GM19324 (cell line): ENCODE measurements around the gene GADL1.

Experiments used
- ATAC-seq: cut with Tn5 transposase; IDR thresholded peaks from one replicate; pipeline ENCODE4 v1.9.1; 2021; ENCODE audit warnings: mild to moderate bottlenecking, moderate library complexity; ENCODE audit not compliant: unreplicated experiment, low FRiP score

Gene GADL1

GRCh38 chr3:30894521-30895251 is at the start of gene GADL1:
TSS of gene GADL1 (minus strand) at chr3:30894661. CDS start at chr3:30894614, 47 bp downstream.
- no peak for ATAC-seq

GRCh38 chr3:30944124-30944523 is 49.7 kb upstream of the GADL1 start:
- ATAC-seq = no peak

DNA sequence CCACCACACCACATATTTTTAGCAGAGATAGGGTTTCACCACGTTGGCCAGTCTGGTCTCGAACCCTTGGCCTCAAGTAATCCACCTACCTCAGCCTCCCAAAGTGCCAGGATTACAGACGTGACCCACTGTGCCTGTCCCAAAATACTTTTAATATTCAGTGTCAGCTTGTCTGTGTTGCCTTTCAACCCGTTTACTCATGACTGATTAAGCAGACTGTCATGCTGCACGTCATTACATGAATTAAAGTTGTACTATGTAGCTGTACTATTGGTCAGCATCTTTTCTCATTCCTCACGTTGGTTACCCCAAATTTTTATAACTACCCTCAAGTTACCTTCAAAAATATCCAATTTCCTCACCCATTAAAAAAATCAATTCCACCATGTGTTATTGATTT is 48.7 kb upstream of the GADL1 start:
- ATAC-seq = no peak

DNA sequence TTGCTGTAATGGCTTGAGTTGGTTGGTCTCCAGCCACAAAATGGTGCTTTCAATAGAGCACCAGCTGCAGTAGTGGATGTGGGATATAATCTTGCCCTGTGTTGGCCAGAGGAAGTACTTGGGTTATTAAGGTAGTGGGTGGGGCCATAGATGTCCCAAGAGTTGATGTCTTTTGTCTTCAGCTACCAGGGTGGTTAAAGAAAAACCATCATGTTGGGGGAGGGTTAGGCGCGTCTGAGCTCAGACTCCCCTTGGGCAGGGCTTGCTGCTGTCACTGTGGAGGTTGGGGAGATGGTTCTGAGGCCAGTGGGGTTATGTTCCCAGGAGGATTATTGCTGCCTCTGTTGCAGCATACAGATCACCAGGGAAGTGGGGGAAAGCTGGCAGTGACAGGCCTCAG is 46.9 kb upstream of the GADL1 start:
- ATAC-seq = no peak

GRCh38 chr3:30940740-30941139 is 46.3 kb upstream of the GADL1 start:
- ATAC-seq = no peak

DNA sequence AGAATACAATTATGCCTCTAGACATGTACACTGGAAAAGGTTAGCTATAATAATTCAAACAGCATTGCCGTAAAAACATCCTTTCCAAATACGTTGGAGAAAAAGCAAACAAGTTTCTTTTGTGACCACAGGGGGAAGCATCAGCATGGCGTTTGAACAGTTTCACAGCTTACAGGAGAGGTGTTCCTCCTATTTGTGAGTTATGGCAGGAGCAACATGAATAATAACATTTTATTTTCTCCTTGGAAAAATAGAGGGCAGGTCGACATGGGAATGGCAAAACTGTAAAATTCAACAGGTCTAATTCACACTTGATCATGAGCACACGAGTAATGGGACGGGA is 39.7 kb upstream of the GADL1 start:
- no peak for ATAC-seq

- ATAC-seq = no peak
These were observed 39.2 kb upstream of the GADL1 start for GRCh38 chr3:30933478-30934207.

- ATAC-seq = no peak
These were observed 38.1 kb upstream of the GADL1 start for GRCh38 chr3:30932513-30933098.

DNA sequence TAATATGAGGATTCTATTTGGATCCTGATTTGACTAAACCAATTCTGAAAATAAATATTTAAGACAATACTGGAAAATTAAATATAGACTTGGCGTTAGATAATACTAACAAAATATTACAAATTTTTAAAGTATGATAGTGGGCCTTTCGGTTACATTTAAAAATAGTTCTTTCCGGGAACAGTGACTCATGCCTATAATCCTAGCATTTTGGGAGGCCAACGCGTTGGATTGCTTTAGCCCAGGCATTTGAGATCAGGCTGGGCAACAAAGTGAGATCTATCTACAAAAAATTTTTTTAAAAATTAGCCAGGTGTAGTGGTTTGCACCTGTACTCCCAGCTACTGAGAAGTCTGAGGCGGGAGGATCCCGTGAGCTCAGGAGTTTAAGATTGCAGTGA is 30.3 kb upstream of the GADL1 start:
- ATAC-seq = no peak

- ATAC-seq = no peak
These were observed 25.1 kb upstream of the GADL1 start for GRCh38 chr3:30919564-30919963.

DNA sequence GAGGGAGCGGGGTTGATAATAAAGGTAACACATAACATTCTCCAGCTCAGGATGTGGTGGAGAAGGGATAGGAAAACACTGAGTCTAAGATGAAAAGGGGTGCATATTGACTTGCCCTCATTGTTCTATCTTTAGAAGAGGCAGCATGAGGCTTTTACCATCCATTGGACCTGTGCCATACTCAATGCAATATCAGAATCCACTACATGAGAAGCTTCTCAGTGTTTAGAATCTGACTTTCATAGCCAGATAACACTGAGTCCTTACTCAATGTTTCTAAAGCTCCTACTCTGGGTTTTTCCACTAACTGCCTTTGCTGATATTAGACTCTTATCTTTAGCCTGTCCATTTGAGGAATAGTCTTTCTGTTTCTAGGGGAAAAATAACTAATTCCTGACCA is 24.3 kb upstream of the GADL1 start:
- no peak for ATAC-seq

- ATAC-seq = no peak
These were observed 21.3 kb upstream of the GADL1 start for GRCh38 chr3:30915782-30916181.

GRCh38 chr3:30914696-30915095 is 20.2 kb upstream of the GADL1 start:
- ATAC-seq = no peak

- no peak for ATAC-seq
These were observed 18.7 kb upstream of the GADL1 start for GRCh38 chr3:30913176-30913575.

GRCh38 chr3:30912301-30912700 is 17.8 kb upstream of the GADL1 start:
- no peak for ATAC-seq

- no peak for ATAC-seq
These were observed 14.1 kb upstream of the GADL1 start for GRCh38 chr3:30908456-30909037.

DNA sequence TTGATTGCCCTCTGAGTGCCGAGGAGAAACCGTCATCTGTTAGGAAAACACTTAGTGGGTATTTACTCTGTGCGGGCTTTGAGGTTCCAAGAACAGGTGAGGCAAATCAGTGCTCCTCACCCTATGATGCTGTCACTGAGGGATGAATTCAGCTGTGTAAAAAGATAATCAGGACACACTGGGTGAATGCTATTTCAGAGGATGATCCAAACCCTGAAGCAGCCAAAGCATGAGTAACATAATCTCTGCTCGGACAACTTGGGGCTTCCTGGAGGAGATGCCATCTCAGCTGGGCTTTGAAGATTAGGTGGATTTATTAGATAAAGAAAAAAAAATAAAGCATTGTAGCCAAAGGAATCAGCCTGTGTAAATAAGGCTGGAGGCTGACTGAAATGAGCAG is 10.5 kb upstream of the GADL1 start:
- ATAC-seq = no peak

DNA sequence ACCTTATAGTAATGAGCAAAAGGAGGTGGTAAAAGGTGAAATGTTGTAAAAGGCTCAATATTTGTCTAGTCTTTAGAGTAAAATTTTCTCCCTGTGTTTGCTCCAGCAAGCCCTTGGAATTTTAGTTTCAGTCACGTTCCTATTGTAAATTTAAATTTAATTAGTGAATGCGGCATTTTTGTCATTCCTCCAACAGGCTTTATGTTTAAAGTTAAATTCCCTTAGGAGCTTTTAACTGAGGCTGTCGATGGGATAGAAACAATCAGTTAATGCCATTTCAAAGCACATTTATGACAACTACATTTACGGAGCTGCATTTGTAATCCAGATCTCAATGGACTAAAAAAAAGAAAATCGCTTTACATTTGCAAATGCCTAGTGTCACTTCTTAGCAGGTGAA is 868 bp upstream of the GADL1 start:
- ATAC-seq = no peak

- ATAC-seq = no peak
These were observed 659 bp downstream of the GADL1 start for GRCh38 chr3:30893678-30894325.

DNA sequence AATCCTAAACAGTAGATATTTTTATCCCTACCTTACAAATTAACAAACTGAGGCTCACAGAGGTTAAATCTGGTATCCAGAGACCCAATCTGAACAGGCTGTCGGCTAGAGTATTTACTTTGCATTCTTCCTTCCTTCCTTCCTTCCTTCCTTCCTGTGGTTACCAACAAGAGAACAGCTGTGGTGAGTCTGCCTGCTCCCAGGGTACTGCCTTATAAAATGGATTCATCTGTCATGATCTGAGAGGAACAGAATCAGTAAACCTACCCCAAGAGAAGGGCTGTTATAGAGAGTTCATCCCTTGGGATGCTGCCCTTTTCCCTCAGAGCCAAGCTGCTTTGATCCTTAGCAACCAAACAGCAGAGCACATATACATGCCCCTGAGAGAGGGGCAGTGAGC is 3.6 kb downstream of the GADL1 start:
- no peak for ATAC-seq

DNA sequence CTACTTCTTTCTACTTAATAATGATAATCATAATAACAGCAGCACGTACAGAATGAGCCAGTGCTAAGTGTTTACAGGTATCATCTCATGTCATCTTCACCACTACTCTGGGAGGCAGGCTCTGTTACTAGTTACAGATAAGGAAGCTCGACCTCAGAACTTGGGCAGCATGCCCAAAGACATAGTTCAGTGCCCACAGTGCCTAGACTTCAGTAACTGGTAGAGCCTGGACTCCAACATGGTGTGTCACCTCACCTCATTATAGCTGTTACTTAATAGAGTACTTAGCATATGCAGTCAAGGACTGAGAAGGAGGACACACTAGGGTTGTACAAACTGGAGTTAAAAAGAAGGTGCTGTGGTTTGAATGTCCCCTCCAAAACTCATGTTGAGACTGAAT is 7.6 kb downstream of the GADL1 start:
- no peak for ATAC-seq
